Measurements from ENCODE around the gene PDE6A.
A peak's percentile ranks its signal among the peaks of the same experiment; 100 is the strongest.

PDE6A gene

GRCh38 chr5:149836451-149837139 is 108.0 kb downstream of the PDE6A start:
- DNase-seq (ENCODE audit: low read depth) = no peak

- DNase-seq (ENCODE audit: low read depth) = peak; percentile 31
Observed at GRCh38 chr5:149834246-149834855, 110.2 kb downstream of the PDE6A start.

GRCh38 chr5:149833116-149833827 is 111.3 kb downstream of the PDE6A start:
- no peak for DNase-seq (ENCODE audit: low read depth)

- DNase-seq (ENCODE audit: low read depth) = no peak
Observed at GRCh38 chr5:149832636-149833035, 112.0 kb downstream of the PDE6A start.

- no peak for DNase-seq (ENCODE audit: low read depth)
Observed at GRCh38 chr5:149831492-149831891, 113.1 kb downstream of the PDE6A start.

GRCh38 chr5:149830579-149830978 is 114.0 kb downstream of the PDE6A start:
- DNase-seq (ENCODE audit: low read depth) = no peak

GRCh38 chr5:149829954-149830353 is 114.6 kb downstream of the PDE6A start:
- DNase-seq (ENCODE audit: low read depth) = no peak

GRCh38 chr5:149828161-149829011 is 116.2 kb downstream of the PDE6A start:
- DNase-seq (ENCODE audit: low read depth) = peak; percentile 68

GRCh38 chr5:149827546-149827945 is 117.0 kb downstream of the PDE6A start:
- DNase-seq (ENCODE audit: low read depth) = no peak

GRCh38 chr5:149827086-149827485 is 117.5 kb downstream of the PDE6A start:
- DNase-seq (ENCODE audit: low read depth) = no peak

GRCh38 chr5:149826574-149826973 is 118.0 kb downstream of the PDE6A start:
- DNase-seq (ENCODE audit: low read depth) = no peak

- DNase-seq (ENCODE audit: low read depth) = no peak
Observed at GRCh38 chr5:149824846-149825245, 119.7 kb downstream of the PDE6A start.

GRCh38 chr5:149824120-149824519 is 120.5 kb downstream of the PDE6A start:
- no peak for DNase-seq (ENCODE audit: low read depth)

- no peak for DNase-seq (ENCODE audit: low read depth)
Observed at GRCh38 chr5:149823375-149823774, 121.2 kb downstream of the PDE6A start.

- DNase-seq (ENCODE audit: low read depth) = no peak
Observed at GRCh38 chr5:149822301-149822700, 122.3 kb downstream of the PDE6A start.

GRCh38 chr5:149820536-149821510 is 123.8 kb downstream of the PDE6A start:
- DNase-seq (ENCODE audit: low read depth) = no peak

GRCh38 chr5:149820012-149820411 is 124.6 kb downstream of the PDE6A start:
- DNase-seq (ENCODE audit: low read depth) = no peak

- DNase-seq (ENCODE audit: low read depth) = no peak
Observed at GRCh38 chr5:149818116-149818515, 126.5 kb downstream of the PDE6A start.

- DNase-seq (ENCODE audit: low read depth) = no peak
Observed at GRCh38 chr5:149817539-149818060, 127.0 kb downstream of the PDE6A start.

GRCh38 chr5:149816661-149817060 is 127.9 kb downstream of the PDE6A start:
- DNase-seq (ENCODE audit: low read depth) = no peak

GRCh38 chr5:149811453-149811852 is 133.1 kb downstream of the PDE6A start:
- DNase-seq (ENCODE audit: low read depth) = no peak
